Measurements from ENCODE around the gene EEFSEC.

Gene EEFSEC, protein sequence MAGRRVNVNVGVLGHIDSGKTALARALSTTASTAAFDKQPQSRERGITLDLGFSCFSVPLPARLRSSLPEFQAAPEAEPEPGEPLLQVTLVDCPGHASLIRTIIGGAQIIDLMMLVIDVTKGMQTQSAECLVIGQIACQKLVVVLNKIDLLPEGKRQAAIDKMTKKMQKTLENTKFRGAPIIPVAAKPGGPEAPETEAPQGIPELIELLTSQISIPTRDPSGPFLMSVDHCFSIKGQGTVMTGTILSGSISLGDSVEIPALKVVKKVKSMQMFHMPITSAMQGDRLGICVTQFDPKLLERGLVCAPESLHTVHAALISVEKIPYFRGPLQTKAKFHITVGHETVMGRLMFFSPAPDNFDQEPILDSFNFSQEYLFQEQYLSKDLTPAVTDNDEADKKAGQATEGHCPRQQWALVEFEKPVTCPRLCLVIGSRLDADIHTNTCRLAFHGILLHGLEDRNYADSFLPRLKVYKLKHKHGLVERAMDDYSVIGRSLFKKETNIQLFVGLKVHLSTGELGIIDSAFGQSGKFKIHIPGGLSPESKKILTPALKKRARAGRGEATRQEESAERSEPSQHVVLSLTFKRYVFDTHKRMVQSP

DNA sequence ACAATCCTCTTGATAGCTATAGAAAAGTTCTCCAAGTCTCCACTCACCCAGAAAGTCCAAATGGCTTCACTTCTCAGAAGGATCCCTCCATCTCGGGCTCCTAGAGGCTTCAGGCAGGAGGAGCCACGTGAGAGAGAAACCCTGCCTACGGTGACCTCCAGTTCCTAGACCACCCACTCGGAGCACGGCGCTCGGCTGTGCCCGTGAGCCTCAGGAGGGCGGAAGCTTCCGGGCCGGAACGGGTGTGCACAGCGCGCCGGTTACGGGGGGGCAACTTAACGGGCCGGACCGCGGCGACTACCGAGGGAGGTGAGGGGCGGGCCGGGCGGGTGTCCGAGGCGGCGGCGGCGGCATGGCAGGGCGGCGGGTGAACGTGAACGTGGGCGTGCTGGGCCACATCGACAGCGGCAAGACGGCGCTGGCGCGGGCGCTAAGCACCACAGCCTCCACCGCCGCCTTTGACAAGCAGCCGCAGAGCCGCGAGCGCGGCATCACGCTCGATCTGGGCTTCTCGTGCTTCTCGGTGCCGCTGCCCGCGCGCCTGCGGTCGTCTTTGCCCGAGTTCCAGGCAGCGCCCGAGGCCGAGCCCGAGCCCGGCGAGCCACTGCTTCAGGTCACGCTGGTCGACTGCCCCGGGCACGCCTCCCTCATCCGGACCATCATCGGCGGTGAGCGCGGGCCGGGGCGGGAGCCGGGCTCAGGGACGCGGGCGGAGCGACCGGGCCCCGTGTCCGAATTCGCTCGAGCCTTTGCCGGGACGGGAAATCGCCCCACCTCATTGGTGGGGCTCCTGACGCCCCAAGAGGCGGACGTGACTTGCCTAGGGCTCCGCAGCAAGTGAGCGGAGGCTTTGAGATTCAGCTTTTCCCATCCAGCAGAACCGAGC lies at the start of gene EEFSEC:
EEFSEC (plus strand) TSS at position 326 of the 886 bp plus-strand sequence; CDS start at position 353, 27 bp downstream.
- Histone ChIP-seq H3K27me3 (ENCODE audit: control insufficient read depth, insufficient read depth, low read length) (no peaks in the 10 kb centered on the region), H3K4me1 (ENCODE audit: control insufficient read depth, insufficient read depth, low read length) (0 out of 2 replicates have a peak, but pooled peaks cover 3% of the 10 kb centered on the region), H3K4me3 (ENCODE audit: low read depth, low read length) (peak within 1 kb of the TSS; percentile 80), H3K27ac (ENCODE audit: low read depth, low read length) (peak within 1 kb of the TSS; percentile 55), H3K36me3 (ENCODE audit: control insufficient read depth, insufficient read depth, low read length) (peaks cover 4% of the 10 kb centered on the region; the same call in 1 of the 2 replicates), H3K9me3 (ENCODE audit: control insufficient read depth, insufficient read depth, low read length) (no peaks in the 10 kb centered on the region), H3K9ac (ENCODE audit: low read depth, low read length) (peak within 1 kb of the TSS; percentile 83; the same call in 1 of the 2 replicates)

DNA sequence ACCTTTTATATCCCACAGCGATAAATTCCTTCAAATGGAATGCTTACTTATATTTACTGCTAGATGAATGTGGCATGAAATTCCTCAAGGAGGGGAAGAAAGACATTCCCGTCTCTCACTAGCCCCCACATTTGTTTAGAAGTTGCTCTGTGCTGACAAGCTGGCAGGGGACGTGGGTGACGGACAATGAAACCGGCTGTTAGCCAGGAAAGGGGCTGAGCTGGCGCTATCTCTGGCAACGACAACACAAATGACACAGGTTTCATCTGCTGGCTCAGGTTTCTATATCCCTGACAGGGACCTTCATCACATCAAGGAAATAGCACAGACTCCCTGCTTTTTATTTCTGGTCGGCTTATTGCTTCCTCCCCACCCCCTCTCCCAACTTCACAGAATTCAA lies 45.4 kb upstream of the EEFSEC start:
- H3K9me3 ChIP-seq (ENCODE audit: control insufficient read depth, insufficient read depth, low read length): no peaks in the 10 kb centered on the region
- H3K36me3 ChIP-seq (ENCODE audit: control insufficient read depth, insufficient read depth, low read length): peaks cover 92% of the 10 kb centered on the region
- no peaks in the 10 kb centered on the region for H3K4me1 ChIP-seq (ENCODE audit: control insufficient read depth, insufficient read depth, low read length)
- no peak overlapping the region for H3K4me3 ChIP-seq (ENCODE audit: low read depth, low read length)
- no peaks in the 10 kb centered on the region for H3K27me3 ChIP-seq (ENCODE audit: control insufficient read depth, insufficient read depth, low read length)
- H3K27ac ChIP-seq (ENCODE audit: low read depth, low read length): peak overlapping the region; percentile 40
- H3K9ac ChIP-seq (ENCODE audit: low read depth, low read length): no peak overlapping the region

DNA sequence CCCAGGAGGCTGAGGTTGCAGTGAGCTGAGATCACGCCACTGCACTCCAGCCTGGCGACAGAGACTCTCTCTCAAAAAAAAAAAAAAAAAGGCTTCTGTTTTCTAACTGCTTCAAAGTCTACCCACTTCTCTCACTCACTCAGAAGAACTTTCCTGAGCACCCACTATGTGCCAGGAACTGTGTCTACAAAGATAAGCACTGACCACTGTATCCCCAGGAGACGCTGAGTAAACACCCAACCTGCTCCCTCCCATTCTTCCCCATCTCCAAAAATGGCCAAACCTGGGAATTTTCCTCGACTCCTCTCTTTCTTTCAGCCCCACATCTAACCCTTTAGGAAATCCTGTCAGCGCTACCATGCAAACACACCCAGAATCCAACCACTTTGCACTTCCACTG lies 42.1 kb upstream of the EEFSEC start:
- no peaks in the 10 kb centered on the region for H3K27me3 ChIP-seq (ENCODE audit: control insufficient read depth, insufficient read depth, low read length)
- peaks cover 95% of the 10 kb centered on the region for H3K36me3 ChIP-seq (ENCODE audit: control insufficient read depth, insufficient read depth, low read length)
- no peak overlapping the region for H3K9ac ChIP-seq (ENCODE audit: low read depth, low read length)
- no peaks in the 10 kb centered on the region for H3K4me1 ChIP-seq (ENCODE audit: control insufficient read depth, insufficient read depth, low read length)
- no peak overlapping the region for H3K27ac ChIP-seq (ENCODE audit: low read depth, low read length)
- no peaks in the 10 kb centered on the region for H3K9me3 ChIP-seq (ENCODE audit: control insufficient read depth, insufficient read depth, low read length)
- no peak overlapping the region for H3K4me3 ChIP-seq (ENCODE audit: low read depth, low read length)

DNA sequence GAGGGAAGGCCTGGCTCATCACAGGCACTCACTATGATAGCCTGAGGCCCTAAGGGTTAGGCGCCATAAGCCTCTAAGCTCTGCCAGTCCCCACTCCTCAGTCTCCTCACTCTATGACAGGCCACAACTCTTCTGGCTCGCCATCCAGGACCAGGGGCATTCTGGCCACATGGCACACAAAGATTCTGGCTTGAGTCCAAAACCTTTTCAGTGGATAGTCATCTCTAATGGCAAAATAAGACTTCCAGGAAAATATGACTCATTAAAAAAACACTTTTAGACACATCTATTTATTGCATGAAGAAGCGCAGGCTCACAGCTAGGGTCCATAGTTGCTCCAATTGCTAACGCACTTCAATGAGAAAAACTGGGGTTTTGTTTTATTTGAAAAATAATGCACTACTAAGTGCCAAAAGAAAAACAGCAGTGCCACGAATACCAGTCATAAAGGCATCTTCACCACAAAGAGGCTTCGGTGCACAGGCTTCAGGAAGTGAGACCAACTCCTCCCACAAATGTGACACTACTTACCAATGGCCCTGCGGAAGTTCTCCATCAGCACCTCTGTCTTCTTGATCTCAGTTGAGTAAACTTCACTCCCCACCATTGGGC lies 40.8 kb upstream of the EEFSEC start:
- Histone ChIP-seq H3K4me3 (ENCODE audit: low read depth, low read length) (no peak overlapping the region), H3K27ac (ENCODE audit: low read depth, low read length) (no peak overlapping the region), H3K9ac (ENCODE audit: low read depth, low read length) (no peak overlapping the region), H3K9me3 (ENCODE audit: control insufficient read depth, insufficient read depth, low read length) (no peaks in the 10 kb centered on the region), H3K4me1 (ENCODE audit: control insufficient read depth, insufficient read depth, low read length) (no peaks in the 10 kb centered on the region), H3K36me3 (ENCODE audit: control insufficient read depth, insufficient read depth, low read length) (peaks cover 94% of the 10 kb centered on the region), H3K27me3 (ENCODE audit: control insufficient read depth, insufficient read depth, low read length) (no peaks in the 10 kb centered on the region)

DNA sequence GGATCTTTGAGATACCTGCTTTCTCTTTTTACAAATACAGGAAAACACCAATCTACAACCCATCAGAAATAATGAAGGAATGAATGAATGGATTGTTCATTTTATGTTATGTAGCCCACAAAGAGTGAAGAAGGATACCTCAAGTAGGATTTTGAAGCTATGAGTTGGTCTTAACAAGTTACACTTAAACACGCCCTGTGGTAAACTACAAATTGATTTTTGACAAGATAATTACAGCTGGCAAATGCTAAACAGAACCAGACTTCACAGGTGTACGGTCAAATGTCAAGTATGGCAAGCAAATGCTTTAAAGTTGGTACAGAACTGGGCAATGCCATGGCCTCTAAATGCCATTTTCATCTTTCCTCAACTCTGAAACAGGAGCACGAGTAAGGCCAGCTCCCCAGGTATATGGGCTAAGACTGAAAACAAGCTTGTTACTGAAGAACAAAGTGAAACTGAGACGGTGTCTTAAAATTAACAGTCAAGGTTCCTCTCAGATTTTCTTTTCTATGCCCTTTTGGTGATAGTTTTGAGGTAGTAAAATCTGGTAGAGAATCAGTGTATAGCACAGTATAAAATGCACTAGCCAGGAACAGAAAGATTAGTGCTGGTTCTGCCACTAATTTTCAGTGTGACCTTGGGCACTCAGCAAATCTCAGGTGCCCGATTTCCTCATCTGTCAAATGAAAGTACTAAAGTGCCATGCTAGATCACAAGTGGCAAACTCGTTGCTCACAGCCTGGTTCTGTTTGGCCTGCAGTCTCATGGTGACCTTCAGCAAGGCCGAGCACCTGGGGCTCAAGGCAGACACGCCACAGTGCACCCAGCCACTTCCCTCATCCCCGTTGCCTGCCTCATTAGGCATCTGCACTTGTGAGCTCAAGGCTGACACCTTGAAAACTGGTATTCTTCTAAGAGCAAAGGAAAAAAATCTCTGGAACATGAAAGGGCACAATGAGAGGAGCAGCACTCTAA lies 39.2 kb upstream of the EEFSEC start:
- H3K4me1 ChIP-seq (ENCODE audit: control insufficient read depth, insufficient read depth, low read length): no peaks in the 10 kb centered on the region
- H3K4me3 ChIP-seq (ENCODE audit: low read depth, low read length): no peak overlapping the region
- H3K27me3 ChIP-seq (ENCODE audit: control insufficient read depth, insufficient read depth, low read length): no peaks in the 10 kb centered on the region
- no peak overlapping the region for H3K27ac ChIP-seq (ENCODE audit: low read depth, low read length)
- no peak overlapping the region for H3K9ac ChIP-seq (ENCODE audit: low read depth, low read length)
- no peaks in the 10 kb centered on the region for H3K9me3 ChIP-seq (ENCODE audit: control insufficient read depth, insufficient read depth, low read length)
- H3K36me3 ChIP-seq (ENCODE audit: control insufficient read depth, insufficient read depth, low read length): peaks cover 94% of the 10 kb centered on the region

DNA sequence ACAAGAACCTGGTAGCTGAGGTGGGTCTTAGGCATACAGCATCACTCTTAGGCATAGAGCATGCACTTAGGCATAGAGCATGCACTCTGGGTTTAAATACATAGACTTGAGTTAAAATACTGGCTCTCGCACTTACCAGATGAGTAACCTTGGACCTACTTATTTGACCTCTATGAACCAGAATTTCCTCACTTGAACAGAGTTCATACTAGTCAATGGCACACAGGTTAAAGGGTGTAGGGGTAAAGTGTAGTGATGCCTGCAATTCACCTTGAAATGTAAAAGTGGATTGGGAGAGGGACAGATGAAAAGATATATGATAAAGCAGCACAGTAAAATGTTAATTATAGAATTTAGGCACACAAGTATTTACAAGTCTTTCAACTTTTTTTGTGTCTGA lies 31.3 kb upstream of the EEFSEC start:
- no peak overlapping the region for H3K27ac ChIP-seq (ENCODE audit: low read depth, low read length)
- H3K9ac ChIP-seq (ENCODE audit: low read depth, low read length): no peak overlapping the region
- no peaks in the 10 kb centered on the region for H3K27me3 ChIP-seq (ENCODE audit: control insufficient read depth, insufficient read depth, low read length)
- no peaks in the 10 kb centered on the region for H3K9me3 ChIP-seq (ENCODE audit: control insufficient read depth, insufficient read depth, low read length)
- peaks cover 10% of the 10 kb centered on the region for H3K4me1 ChIP-seq (ENCODE audit: control insufficient read depth, insufficient read depth, low read length)
- no peak overlapping the region; the same call in 1 of the 2 replicates for H3K4me3 ChIP-seq (ENCODE audit: low read depth, low read length)
- H3K36me3 ChIP-seq (ENCODE audit: control insufficient read depth, insufficient read depth, low read length): peaks cover 30% of the 10 kb centered on the region

DNA sequence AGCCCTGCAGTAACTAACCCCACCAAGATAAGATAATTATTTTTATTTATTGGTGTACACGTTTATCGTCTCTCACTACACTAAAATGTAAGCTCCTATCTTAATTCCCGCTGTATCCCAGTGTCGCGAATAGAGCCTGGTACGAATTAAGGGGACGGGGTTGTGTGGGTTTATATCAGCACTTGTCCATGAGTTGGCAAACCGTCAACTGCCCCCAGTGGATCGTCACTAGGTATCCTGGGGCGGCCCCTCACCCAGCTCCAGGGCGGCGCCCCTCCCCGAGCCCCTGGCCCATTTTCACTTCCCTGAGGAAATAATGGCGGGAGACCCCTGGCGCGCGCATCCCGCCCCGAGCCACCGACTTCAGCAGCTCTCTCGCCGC lies 30.1 kb upstream of the EEFSEC start:
- peak overlapping the region; percentile 97 for H3K9ac ChIP-seq (ENCODE audit: low read depth, low read length)
- H3K36me3 ChIP-seq (ENCODE audit: control insufficient read depth, insufficient read depth, low read length): peaks cover 19% of the 10 kb centered on the region
- no peaks in the 10 kb centered on the region for H3K27me3 ChIP-seq (ENCODE audit: control insufficient read depth, insufficient read depth, low read length)
- peaks cover 10% of the 10 kb centered on the region for H3K4me1 ChIP-seq (ENCODE audit: control insufficient read depth, insufficient read depth, low read length)
- no peaks in the 10 kb centered on the region for H3K9me3 ChIP-seq (ENCODE audit: control insufficient read depth, insufficient read depth, low read length)
- peak overlapping the region; percentile 98 for H3K27ac ChIP-seq (ENCODE audit: low read depth, low read length)
- peak overlapping the region; percentile 98 for H3K4me3 ChIP-seq (ENCODE audit: low read depth, low read length)

DNA sequence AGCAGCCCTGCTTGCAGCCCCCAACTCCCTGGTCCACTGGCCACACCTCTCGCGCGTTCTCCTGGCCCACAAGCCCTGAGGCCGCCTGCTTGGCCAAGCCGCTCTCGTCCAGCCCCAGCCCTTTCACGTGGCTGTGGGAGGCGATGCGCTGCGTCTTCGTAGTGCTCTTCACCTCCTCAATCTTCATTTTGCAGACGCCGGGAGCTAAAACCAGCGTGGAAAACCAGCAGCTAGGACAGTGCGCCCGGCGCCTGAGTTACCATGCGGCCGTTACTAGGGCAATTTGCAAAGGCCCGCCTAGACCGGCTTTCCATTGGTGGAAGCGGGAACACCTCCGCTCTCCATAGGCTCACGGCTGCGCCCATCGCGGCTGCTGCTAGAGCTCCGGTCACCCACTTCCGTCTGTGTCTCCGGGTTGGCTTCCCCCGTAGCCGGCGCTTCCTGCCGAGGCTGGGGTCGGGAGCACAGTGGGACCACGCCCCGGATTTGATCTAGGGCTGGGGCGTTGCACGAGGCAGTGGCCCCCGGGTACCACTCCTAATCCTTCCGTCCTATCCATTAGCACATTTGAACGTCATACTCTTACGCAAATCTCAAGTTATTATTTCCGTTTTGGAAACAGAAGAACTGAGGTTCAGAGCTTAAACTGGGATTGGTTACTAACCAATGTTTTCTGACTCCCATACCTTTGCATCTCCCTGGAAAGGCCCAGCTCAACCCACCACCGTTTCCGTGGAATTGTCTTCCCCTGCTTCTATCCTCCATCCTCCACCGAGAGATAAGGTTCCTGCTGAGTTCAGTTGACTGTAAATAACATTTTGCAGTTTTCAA lies 29.5 kb upstream of the EEFSEC start, which contains the start of gene RUVBL1:
RUVBL1 (minus strand) TSS at position 275 of the 831 bp plus-strand sequence; CDS start at position 187, 88 bp downstream.
- peak within 1 kb of the TSS; percentile 98 for H3K27ac ChIP-seq (ENCODE audit: low read depth, low read length)
- no peaks in the 10 kb centered on the region for H3K27me3 ChIP-seq (ENCODE audit: control insufficient read depth, insufficient read depth, low read length)
- H3K4me1 ChIP-seq (ENCODE audit: control insufficient read depth, insufficient read depth, low read length): peaks cover 10% of the 10 kb centered on the region
- H3K36me3 ChIP-seq (ENCODE audit: control insufficient read depth, insufficient read depth, low read length): peaks cover 13% of the 10 kb centered on the region
- H3K9ac ChIP-seq (ENCODE audit: low read depth, low read length): peak within 1 kb of the TSS; percentile 97
- no peaks in the 10 kb centered on the region for H3K9me3 ChIP-seq (ENCODE audit: control insufficient read depth, insufficient read depth, low read length)
- H3K4me3 ChIP-seq (ENCODE audit: low read depth, low read length): peak within 1 kb of the TSS; percentile 98

DNA sequence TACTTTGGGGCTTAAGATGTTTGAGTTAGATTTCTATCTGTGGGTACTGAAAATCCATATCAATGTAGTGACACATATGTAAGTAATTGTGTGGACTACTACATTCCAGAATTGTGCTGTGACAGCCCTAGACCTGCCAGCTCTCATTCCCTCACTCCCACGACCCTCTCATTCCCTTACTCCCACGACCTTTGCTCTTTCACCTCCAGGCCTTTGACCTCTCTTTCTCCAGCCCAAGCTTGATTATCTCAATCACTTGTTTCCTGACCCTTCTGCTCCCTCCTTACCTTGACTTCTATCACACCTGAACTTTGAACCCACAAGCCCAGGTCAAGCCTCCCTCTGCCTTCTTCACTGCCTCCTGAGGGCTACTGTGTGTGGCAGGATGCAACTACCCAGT lies 26.0 kb upstream of the EEFSEC start:
- Histone ChIP-seq H3K27ac (ENCODE audit: low read depth, low read length) (no peak overlapping the region), H3K9ac (ENCODE audit: low read depth, low read length) (no peak overlapping the region), H3K27me3 (ENCODE audit: control insufficient read depth, insufficient read depth, low read length) (no peaks in the 10 kb centered on the region), H3K4me3 (ENCODE audit: low read depth, low read length) (no peak overlapping the region), H3K4me1 (ENCODE audit: control insufficient read depth, insufficient read depth, low read length) (peaks cover 10% of the 10 kb centered on the region), H3K36me3 (ENCODE audit: control insufficient read depth, insufficient read depth, low read length) (no peaks in the 10 kb centered on the region), H3K9me3 (ENCODE audit: control insufficient read depth, insufficient read depth, low read length) (no peaks in the 10 kb centered on the region)

All from HUES48 (cell line).